ENCODE measurements around the gene CST7.

Gene CST7

GRCh38 chr20:24916412-24916811 is 32.7 kb upstream of the CST7 start:
- no peaks in the 10 kb centered on the region for H3K79me2 ChIP-seq (ENCODE audit: insufficient read depth, low read length)
- no peaks in the 10 kb centered on the region for H4K20me1 ChIP-seq (ENCODE audit: insufficient read depth, low read length)
- H3K9me3 ChIP-seq (ENCODE audit: insufficient read depth, low read length, severe bottlenecking), result no peaks in the 10 kb centered on the region
- H3K4me1 ChIP-seq (ENCODE audit: insufficient read depth, low read length), result no peaks in the 10 kb centered on the region
- no peaks in the 10 kb centered on the region for H3K36me3 ChIP-seq (ENCODE audit: insufficient read depth, low read length)
- no peak overlapping the region for H3K9ac ChIP-seq (ENCODE audit: low read depth, low read length)
- no peak for DNase-seq
- H3K27me3 ChIP-seq (ENCODE audit: insufficient read depth, low read length, poor library complexity), result no peaks in the 10 kb centered on the region
- no peak for ATAC-seq (ENCODE audit: insufficient read depth, low read depth)
- H3K4me2 ChIP-seq (ENCODE audit: insufficient read depth, low read length), result no peak overlapping the region
- no peak overlapping the region for H3K4me3 ChIP-seq (ENCODE audit: low read depth in 1 of 2, low read length in 2 of 2)
- TF ChIP-seq CTCF (IDR thresholded peaks at IDR 0.05; ENCODE audit: borderline replicate concordance, extremely low read depth, low read length, poor library complexity, severe bottlenecking), result no peak
- TF ChIP-seq EZH2 (IDR thresholded peaks at IDR 0.05; ENCODE audit: borderline replicate concordance, low read depth, low read length, severe bottlenecking), result no peak
- no peak overlapping the region for H3K27ac ChIP-seq (ENCODE audit: low read length)
- H2AFZ ChIP-seq (ENCODE audit: low read depth, low read length), result no peak overlapping the region

GRCh38 chr20:24917056-24917455 is 32.0 kb upstream of the CST7 start:
- no peak for ATAC-seq (ENCODE audit: insufficient read depth, low read depth)
- TF ChIP-seq CTCF (IDR thresholded peaks at IDR 0.05; ENCODE audit: borderline replicate concordance, extremely low read depth, low read length, poor library complexity, severe bottlenecking) (no peak), EZH2 (IDR thresholded peaks at IDR 0.05; ENCODE audit: borderline replicate concordance, low read depth, low read length, severe bottlenecking) (no peak)

DNA sequence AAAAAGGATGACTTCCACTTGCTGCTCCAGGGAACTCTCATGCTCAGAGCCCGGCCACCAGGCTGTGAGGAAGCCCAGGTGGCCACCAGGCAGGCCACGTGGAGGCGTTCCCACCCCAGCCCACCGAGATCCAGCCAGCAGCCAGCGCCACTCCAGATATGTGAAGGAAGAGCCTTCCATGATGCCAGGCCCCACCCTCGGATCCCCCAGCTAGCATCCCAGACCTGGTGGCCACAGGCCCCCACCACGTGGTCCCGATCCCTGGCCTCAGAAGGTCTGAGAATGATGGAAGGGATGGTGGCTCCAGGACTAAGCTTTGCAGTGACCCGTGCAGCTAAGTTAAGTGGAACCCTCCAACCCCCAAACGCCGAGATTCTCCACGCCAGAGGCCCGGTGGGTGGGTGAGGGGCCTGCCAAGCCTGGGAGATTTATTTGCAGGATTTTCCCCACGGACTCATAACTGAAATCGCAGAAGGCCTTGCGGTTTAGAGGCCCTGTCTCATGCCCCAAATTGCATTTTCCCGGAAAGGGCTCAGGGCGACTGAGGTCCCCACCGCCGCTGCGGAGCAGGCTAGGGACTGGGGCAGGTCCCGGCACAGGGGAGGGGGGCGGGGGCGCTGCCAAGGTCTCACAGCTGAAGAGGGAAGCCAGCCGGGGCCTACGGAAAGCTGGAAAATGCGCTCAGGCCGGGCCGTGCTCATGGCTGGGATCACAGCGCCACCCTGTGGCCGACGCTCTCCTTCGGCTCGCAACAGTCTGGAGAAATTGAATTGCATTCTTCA is 31.1 kb upstream of the CST7 start:
- H3K9ac ChIP-seq (ENCODE audit: low read depth, low read length), result no peak overlapping the region

More at GRCh38 chr20:24917056-24917455, 32.0 kb upstream of the CST7 start:
- Histone ChIP-seq H3K4me3 (ENCODE audit: low read depth in 1 of 2, low read length in 2 of 2) (no peak overlapping the region), H3K4me1 (ENCODE audit: insufficient read depth, low read length) (no peaks in the 10 kb centered on the region), H3K4me2 (ENCODE audit: insufficient read depth, low read length) (no peak overlapping the region), H4K20me1 (ENCODE audit: insufficient read depth, low read length) (no peaks in the 10 kb centered on the region), H2AFZ (ENCODE audit: low read depth, low read length) (no peak overlapping the region), H3K9ac (ENCODE audit: low read depth, low read length) (no peak overlapping the region), H3K27ac (ENCODE audit: low read length) (no peak overlapping the region), H3K27me3 (ENCODE audit: insufficient read depth, low read length, poor library complexity) (no peaks in the 10 kb centered on the region), H3K9me3 (ENCODE audit: insufficient read depth, low read length, severe bottlenecking) (no peaks in the 10 kb centered on the region), H3K36me3 (ENCODE audit: insufficient read depth, low read length) (no peaks in the 10 kb centered on the region), H3K79me2 (ENCODE audit: insufficient read depth, low read length) (no peaks in the 10 kb centered on the region)
- DNase-seq, result no peak

More for the DNA sequence above, 31.1 kb upstream of the CST7 start:
- H4K20me1 ChIP-seq (ENCODE audit: insufficient read depth, low read length), result no peaks in the 10 kb centered on the region
- no peaks in the 10 kb centered on the region for H3K79me2 ChIP-seq (ENCODE audit: insufficient read depth, low read length)
- H3K4me1 ChIP-seq (ENCODE audit: insufficient read depth, low read length), result no peaks in the 10 kb centered on the region
- DNase-seq, result peak; percentile 63
- no peak overlapping the region for H3K4me3 ChIP-seq (ENCODE audit: low read depth in 1 of 2, low read length in 2 of 2)
- no peak overlapping the region for H3K4me2 ChIP-seq (ENCODE audit: insufficient read depth, low read length)
- TF ChIP-seq EZH2 (IDR thresholded peaks at IDR 0.05; ENCODE audit: borderline replicate concordance, low read depth, low read length, severe bottlenecking) (no peak), CTCF (IDR thresholded peaks at IDR 0.05; ENCODE audit: borderline replicate concordance, extremely low read depth, low read length, poor library complexity, severe bottlenecking) (peak; percentile 97)
- no peaks in the 10 kb centered on the region for H3K9me3 ChIP-seq (ENCODE audit: insufficient read depth, low read length, severe bottlenecking)
- H3K27me3 ChIP-seq (ENCODE audit: insufficient read depth, low read length, poor library complexity), result no peaks in the 10 kb centered on the region
- no peak overlapping the region for H3K27ac ChIP-seq (ENCODE audit: low read length)
- ATAC-seq (ENCODE audit: insufficient read depth, low read depth), result peak; percentile 93
- H3K36me3 ChIP-seq (ENCODE audit: insufficient read depth, low read length), result no peaks in the 10 kb centered on the region
- H2AFZ ChIP-seq (ENCODE audit: low read depth, low read length), result no peak overlapping the region

Measured in DND-41 (cell line).